ENCODE measurements around the gene OVOL2.

Gene OVOL2

GRCh38 chr20:18058661-18059467 lies 1.1 kb upstream of the OVOL2 start:
- H2AFZ ChIP-seq (ENCODE audit: low read length) = peak overlapping the region; percentile 79
- no CpG with 5 or more reads among the region's 46 CpGs for WGBS, 2 donors (ENCODE audit: extremely low coverage in 2 of 2, insufficient read length in 2 of 2, insufficient replicate concordance in 1 of 2)
- peak overlapping the region in 1 of 2 donors; percentile 70 for H3K4me3 ChIP-seq (ENCODE audit: low read length in 2 of 2)
- no peak overlapping the region for H3K23ac ChIP-seq (ENCODE audit: low read depth, low read length, poor library complexity)
- no peak overlapping the region for H2BK120ac ChIP-seq (ENCODE audit: low read depth, low read length)
- no peak overlapping the region for H2AK5ac ChIP-seq (ENCODE audit: low read depth, low read length)
- H4K91ac ChIP-seq (ENCODE audit: low read depth, low read length, poor library complexity) = no peak overlapping the region
- peaks cover 0 to 4% of the 10 kb centered on the region in 2 donors for H3K9me3 ChIP-seq (replicated peaks in 1 of 2; ENCODE audit: control insufficient read depth in 2 of 2, insufficient read depth in 1 of 2, low read depth in 1 of 2, low read length in 2 of 2)
- H2BK15ac ChIP-seq (ENCODE audit: low read length) = no peak overlapping the region
- peaks cover 36 to 86% (median 65%) of the 10 kb centered on the region in 3 experiments for H3K27me3 ChIP-seq (ENCODE audit: control insufficient read depth in 3 of 3, insufficient read depth in 3 of 3, low read depth in 1 of 3, low read length in 3 of 3)
- no peak overlapping the region for H3K14ac ChIP-seq (ENCODE audit: low read length)
- peaks cover 0 to 4% of the 10 kb centered on the region in 2 donors for H3K4me1 ChIP-seq (ENCODE audit: control insufficient read depth in 2 of 2, insufficient read depth in 1 of 2, low read depth in 1 of 2, low read length in 2 of 2)
- H3K36me3 ChIP-seq (replicated peaks in 1 of 2; ENCODE audit: control insufficient read depth in 2 of 2, insufficient read depth in 2 of 2, low read length in 2 of 2) = no peaks in the 10 kb centered on the region
- no peak overlapping the region for H3K9ac ChIP-seq (ENCODE audit: low read depth, low read length, poor library complexity)
- H3K18ac ChIP-seq (ENCODE audit: low read length) = peak overlapping the region; percentile 35
- peak; percentile 45 for DNase-seq (ENCODE audit: low spot score)
- H3K27ac ChIP-seq (replicated peaks; ENCODE audit: low read length) = no peak overlapping the region
- H3K79me1 ChIP-seq (ENCODE audit: low read depth, low read length) = no peaks in the 10 kb centered on the region
- H2BK5ac ChIP-seq (ENCODE audit: low read length) = no peak overlapping the region
- no peak overlapping the region for H4K8ac ChIP-seq (ENCODE audit: low read depth, low read length)
- peak overlapping the region; percentile 60 for H3K4me2 ChIP-seq (ENCODE audit: insufficient read depth, low read length, poor library complexity, severe bottlenecking)
- H3K4ac ChIP-seq (ENCODE audit: low read length) = no peak overlapping the region
- H2BK12ac ChIP-seq (ENCODE audit: low read length) = no peak overlapping the region

GRCh38 chr20:18057994-18058349 lies 256 bp upstream of the OVOL2 start:
- H2AK5ac ChIP-seq (ENCODE audit: low read depth, low read length) = no peak overlapping the region
- H3K9ac ChIP-seq (ENCODE audit: low read depth, low read length, poor library complexity) = no peak overlapping the region
- H3K23ac ChIP-seq (ENCODE audit: low read depth, low read length, poor library complexity) = no peak overlapping the region
- DNase-seq (ENCODE audit: low spot score) = no peak
- H3K4me2 ChIP-seq (ENCODE audit: insufficient read depth, low read length, poor library complexity, severe bottlenecking) = peak overlapping the region; percentile 88
- H3K14ac ChIP-seq (ENCODE audit: low read length) = no peak overlapping the region
- peaks cover 36 to 95% (median 67%) of the 10 kb centered on the region in 3 experiments for H3K27me3 ChIP-seq (ENCODE audit: control insufficient read depth in 3 of 3, insufficient read depth in 3 of 3, low read depth in 1 of 3, low read length in 3 of 3)
- no peak overlapping the region for H2BK15ac ChIP-seq (ENCODE audit: low read length)
- H2AFZ ChIP-seq (ENCODE audit: low read length) = peak overlapping the region; percentile 75
- H3K27ac ChIP-seq (replicated peaks; ENCODE audit: low read length) = no peak overlapping the region
- no peak overlapping the region for H2BK5ac ChIP-seq (ENCODE audit: low read length)
- no peak overlapping the region for H2BK12ac ChIP-seq (ENCODE audit: low read length)
- no peak overlapping the region for H3K4ac ChIP-seq (ENCODE audit: low read length)
- no peak overlapping the region for H2BK120ac ChIP-seq (ENCODE audit: low read depth, low read length)
- H3K36me3 ChIP-seq (replicated peaks in 1 of 2; ENCODE audit: control insufficient read depth in 2 of 2, insufficient read depth in 2 of 2, low read length in 2 of 2) = no peaks in the 10 kb centered on the region
- H4K91ac ChIP-seq (ENCODE audit: low read depth, low read length, poor library complexity) = no peak overlapping the region
- H4K8ac ChIP-seq (ENCODE audit: low read depth, low read length) = no peak overlapping the region
- no CpG with 5 or more reads among the region's 14 CpGs for WGBS, 2 donors (ENCODE audit: extremely low coverage in 2 of 2, insufficient read length in 2 of 2, insufficient replicate concordance in 1 of 2)
- peaks cover 0 to 5% of the 10 kb centered on the region in 2 donors for H3K9me3 ChIP-seq (replicated peaks in 1 of 2; ENCODE audit: control insufficient read depth in 2 of 2, insufficient read depth in 1 of 2, low read depth in 1 of 2, low read length in 2 of 2)
- H3K4me3 ChIP-seq (ENCODE audit: low read length in 2 of 2) = no peak overlapping the region
- H3K18ac ChIP-seq (ENCODE audit: low read length) = no peak overlapping the region
- peaks cover 0 to 4% of the 10 kb centered on the region in 2 donors for H3K4me1 ChIP-seq (ENCODE audit: control insufficient read depth in 2 of 2, insufficient read depth in 1 of 2, low read depth in 1 of 2, low read length in 2 of 2)
- no peaks in the 10 kb centered on the region for H3K79me1 ChIP-seq (ENCODE audit: low read depth, low read length)

GRCh38 chr20:18056174-18057100 lies 1.3 kb downstream of the OVOL2 start:
- peak overlapping the region; percentile 44 for H3K9ac ChIP-seq (ENCODE audit: low read depth, low read length, poor library complexity)
- H2BK15ac ChIP-seq (ENCODE audit: low read length) = peak overlapping the region; percentile 75
- no peak overlapping the region for H2BK12ac ChIP-seq (ENCODE audit: low read length)
- DNase-seq (ENCODE audit: low spot score) = no peak
- H3K27me3 ChIP-seq (ENCODE audit: control insufficient read depth in 3 of 3, insufficient read depth in 3 of 3, low read depth in 1 of 3, low read length in 3 of 3) = peaks cover 36 to 99% (median 68%) of the 10 kb centered on the region in 3 experiments
- H2AFZ ChIP-seq (ENCODE audit: low read length) = peak overlapping the region; percentile 75
- no peak overlapping the region for H3K27ac ChIP-seq (replicated peaks; ENCODE audit: low read length)
- no peak overlapping the region for H3K4ac ChIP-seq (ENCODE audit: low read length)
- no peak overlapping the region for H2BK5ac ChIP-seq (ENCODE audit: low read length)
- WGBS, 2 donors (ENCODE audit: extremely low coverage in 2 of 2, insufficient read length in 2 of 2, insufficient replicate concordance in 1 of 2) = no CpG with 5 or more reads among the region's 103 CpGs
- H2AK5ac ChIP-seq (ENCODE audit: low read depth, low read length) = peak overlapping the region; percentile 75
- peaks cover 0 to 5% of the 10 kb centered on the region in 2 donors for H3K9me3 ChIP-seq (replicated peaks in 1 of 2; ENCODE audit: control insufficient read depth in 2 of 2, insufficient read depth in 1 of 2, low read depth in 1 of 2, low read length in 2 of 2)
- no peaks in the 10 kb centered on the region for H3K36me3 ChIP-seq (replicated peaks in 1 of 2; ENCODE audit: control insufficient read depth in 2 of 2, insufficient read depth in 2 of 2, low read length in 2 of 2)
- H3K4me3 ChIP-seq (ENCODE audit: low read length in 2 of 2) = peak overlapping the region in 1 of 2 donors; percentile 75
- no peak overlapping the region for H4K8ac ChIP-seq (ENCODE audit: low read depth, low read length)
- H2BK120ac ChIP-seq (ENCODE audit: low read depth, low read length) = no peak overlapping the region
- peak overlapping the region; percentile 91 for H3K23ac ChIP-seq (ENCODE audit: low read depth, low read length, poor library complexity)
- peak overlapping the region; percentile 88 for H3K4me2 ChIP-seq (ENCODE audit: insufficient read depth, low read length, poor library complexity, severe bottlenecking)
- H3K18ac ChIP-seq (ENCODE audit: low read length) = peak overlapping the region; percentile 87
- H4K91ac ChIP-seq (ENCODE audit: low read depth, low read length, poor library complexity) = no peak overlapping the region
- no peaks in the 10 kb centered on the region for H3K79me1 ChIP-seq (ENCODE audit: low read depth, low read length)
- H3K14ac ChIP-seq (ENCODE audit: low read length) = peak overlapping the region; percentile 71
- H3K4me1 ChIP-seq (ENCODE audit: control insufficient read depth in 2 of 2, insufficient read depth in 1 of 2, low read depth in 1 of 2, low read length in 2 of 2) = peaks cover 0 to 4% of the 10 kb centered on the region in 2 donors

Measured in neuronal stem cell (in vitro differentiated cells).